HTR-8/SVneo (cell line): ENCODE results near the gene TMPRSS6.

Source experiments
- DNase-seq: peaks from one replicate; pipeline ENCODE4 v3.0.0; 2011; ENCODE audit warnings: low spot score, mixed read lengths; ENCODE audit not compliant: insufficient read length
- FAIRE-seq: peaks from 2 replicates; lab custom pipeline; 2011; peaks lifted over from hg19 to GRCh38; lab: Jason Lieb, UNC

Gene TMPRSS6

DNA sequence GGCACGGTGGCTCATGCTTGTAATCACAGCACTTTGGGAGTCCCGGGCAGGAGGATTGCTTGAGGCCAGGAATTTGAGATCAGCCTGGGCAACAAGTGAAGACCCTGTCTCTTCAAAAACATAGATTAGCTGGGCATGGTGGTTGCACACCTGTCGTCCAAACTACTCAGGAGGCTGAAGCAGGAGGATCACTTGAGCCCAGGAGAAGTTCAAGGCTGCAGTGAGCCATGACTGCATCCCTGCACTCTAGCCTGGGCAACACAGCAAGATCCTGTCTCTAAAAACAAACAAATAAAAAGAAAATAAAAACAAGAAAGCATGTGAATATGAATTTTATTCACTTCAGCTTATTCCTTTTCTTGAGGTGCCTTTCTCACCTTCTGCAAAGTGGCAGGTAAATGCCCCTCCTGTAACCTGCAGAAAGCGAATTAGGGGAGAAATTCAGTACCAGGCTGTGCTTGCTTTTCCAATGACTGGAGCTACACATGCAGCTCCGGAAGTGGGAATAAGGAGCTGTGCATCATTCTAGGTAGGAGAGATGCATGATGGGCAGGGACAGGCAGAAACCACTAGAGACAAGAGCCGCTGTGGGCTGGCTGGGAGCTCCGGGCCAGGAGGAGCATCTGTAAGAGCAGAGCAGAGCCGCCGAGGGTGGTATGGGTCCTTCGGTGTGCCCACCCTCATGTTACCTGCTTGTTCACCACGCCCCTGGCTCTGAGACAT is 72.7 kb downstream of the TMPRSS6 start:
- FAIRE-seq = no peak
- no peak for DNase-seq

DNA sequence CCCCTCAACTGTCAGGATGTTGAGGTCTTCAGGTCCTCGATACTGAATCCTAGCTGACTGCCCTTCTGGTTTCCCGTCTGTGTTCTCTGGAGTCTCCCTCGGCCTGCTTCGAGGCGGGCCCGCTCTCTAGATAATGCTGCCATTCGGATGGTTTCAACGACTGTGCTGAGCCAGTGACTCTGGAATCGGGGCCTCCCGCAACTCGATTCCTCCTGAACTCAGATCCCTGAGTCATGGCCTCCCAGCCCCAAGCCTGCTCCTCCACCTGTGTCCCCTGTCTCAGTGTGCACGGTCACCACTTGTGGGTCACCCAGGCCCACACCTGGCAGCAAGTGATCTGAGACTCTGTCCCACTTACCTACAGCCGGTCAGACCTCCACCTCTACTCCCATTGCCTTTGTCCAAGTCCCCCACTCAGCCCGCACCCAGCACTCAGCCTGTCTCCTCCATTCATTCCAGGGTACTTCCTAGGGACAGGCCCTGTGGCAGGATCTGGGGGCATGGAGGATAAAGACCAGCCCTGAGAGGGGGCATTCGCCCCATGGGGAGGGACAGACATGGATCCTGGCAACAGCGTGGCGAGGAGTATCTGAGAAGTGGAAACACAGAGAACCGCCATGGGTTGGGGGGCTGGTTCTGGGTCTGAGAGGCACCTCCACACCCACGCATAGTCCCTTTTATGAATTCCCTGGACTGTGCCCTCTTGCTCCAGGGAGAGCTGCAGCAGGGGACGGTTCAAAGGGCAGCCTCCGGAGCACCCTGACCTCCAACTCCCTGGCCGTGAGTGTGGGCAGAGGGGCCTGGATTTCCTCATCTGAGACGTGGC is 75.7 kb downstream of the TMPRSS6 start:
- DNase-seq = no peak
- FAIRE-seq = no peak

- no peak for FAIRE-seq
- DNase-seq = no peak
Measured at GRCh38 chr22:37032535-37033460, 76.7 kb downstream of the TMPRSS6 start.

DNA sequence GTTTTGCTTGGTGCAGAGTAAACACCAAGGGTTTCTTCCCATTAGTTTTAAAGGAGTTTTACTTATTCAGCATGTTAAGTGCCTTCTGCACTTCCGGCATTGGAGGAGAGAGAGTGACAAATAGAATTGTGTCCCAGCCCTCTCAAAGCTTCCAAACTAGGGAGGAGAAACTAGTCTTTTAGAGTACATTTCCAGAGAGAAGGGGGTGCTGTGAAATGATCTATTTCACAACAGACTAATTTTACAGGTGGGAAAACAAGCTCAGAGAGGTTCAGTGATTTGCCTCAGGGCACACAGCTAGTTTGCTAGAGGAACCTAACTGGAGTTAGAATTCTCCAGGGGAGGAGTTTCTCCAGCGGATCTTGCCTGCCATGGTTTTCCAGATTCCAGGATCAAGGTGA is 77.4 kb downstream of the TMPRSS6 start:
- FAIRE-seq (no peak), DNase-seq (no peak)

DNA sequence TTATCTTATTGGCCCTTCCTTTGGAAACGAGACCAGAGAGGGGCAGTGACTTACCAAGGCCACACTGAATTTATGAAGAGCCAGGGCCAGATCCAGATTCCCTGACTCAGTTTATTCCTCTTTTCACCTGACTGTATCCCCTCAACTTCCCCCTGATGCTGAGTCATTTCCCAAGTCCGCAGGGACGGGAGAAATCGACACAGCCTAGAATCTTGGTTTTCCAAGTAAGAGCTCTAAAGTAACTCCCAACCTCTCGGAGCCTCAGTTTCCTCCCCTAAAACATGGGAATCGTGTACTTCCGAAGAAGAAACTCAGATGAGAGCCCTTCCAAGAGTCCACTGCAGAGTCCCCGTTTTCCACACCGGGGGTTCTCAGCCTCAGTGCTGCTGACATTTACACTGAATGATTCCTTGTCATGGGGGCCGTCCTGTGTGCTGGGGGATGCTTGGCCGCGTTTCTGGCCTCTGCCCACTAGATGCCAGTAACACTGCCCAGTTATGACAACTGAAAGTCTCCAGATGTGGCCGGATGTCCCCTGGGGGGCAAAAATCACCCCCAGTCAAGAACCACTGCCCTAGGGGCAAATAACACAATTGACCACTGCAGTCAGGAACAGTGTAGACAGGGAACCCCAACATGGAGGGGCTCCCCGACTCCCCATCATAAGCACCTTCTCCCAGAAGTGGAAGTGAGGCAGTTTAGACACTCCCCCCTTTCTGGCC is 78.8 kb downstream of the TMPRSS6 start:
- DNase-seq (no peak), FAIRE-seq (no peak)

DNA sequence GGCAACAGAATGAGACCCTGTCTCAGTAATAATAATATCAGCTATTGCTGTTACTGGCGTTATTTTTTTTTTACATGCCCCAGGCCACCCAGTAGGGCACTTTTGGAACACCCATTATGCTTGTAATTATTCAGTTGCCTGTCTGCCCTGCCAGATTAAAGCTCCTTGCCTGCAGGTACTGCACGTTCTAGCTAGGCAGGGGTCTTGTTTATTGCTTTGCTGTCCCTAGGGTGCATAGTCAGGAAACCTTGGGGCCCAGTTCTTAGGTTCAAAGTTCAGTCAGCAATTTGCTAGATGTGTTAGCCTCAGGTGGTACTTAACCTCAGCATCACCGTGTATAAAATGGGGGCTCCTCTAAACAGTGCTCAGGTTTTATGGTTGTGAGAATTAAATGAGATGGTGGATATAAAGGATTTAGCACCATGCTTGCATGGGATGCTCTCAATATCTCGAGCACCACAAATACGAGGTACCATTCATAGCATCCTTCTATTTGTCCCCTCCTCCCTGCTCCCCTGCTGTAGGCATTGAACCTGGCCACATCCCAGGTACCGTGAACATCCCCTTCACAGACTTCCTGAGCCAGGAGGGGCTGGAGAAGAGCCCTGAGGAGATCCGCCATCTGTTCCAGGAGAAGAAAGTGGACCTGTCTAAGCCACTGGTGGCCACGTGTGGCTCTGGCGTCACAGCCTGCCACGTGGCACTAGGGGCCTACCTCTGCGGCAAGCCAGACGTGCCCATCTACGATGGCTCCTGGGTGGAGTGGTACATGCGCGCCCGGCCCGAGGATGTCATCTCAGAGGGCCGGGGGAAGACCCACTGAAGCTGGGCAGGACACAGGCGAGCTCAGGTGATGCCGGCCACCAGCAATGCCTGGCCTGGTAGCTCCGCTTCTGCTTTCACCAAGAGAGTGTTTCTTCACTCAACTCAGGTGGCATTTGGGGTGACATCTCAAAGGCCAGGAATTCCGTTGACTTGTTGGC is 80.5 kb downstream of the TMPRSS6 start:
- DNase-seq = no peak
- FAIRE-seq = no peak

GRCh38 chr22:37027556-37027955 is 82.0 kb downstream of the TMPRSS6 start:
- FAIRE-seq = no peak
- DNase-seq = no peak

DNA sequence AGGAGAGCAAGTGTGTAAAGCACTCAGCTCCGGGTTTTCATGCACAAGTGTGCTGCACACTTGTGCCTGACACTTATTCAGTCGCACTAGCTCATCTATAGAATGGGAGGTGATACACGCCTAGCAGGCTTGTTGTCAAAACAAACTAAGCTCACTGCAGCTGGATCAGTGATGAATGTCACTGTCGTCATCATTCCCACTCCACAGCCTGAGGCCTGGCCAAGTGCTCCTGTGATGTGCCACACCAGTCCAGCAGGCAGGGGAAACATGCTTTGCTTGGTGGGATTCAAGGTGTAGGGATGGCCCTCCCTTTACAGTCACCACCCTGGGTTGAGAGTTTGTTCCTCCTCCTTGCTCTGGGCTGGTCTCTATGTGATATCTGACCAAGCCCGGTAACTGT is 83.2 kb downstream of the TMPRSS6 start:
- FAIRE-seq (no peak), DNase-seq (no peak)

GRCh38 chr22:37025500-37026070 is 83.9 kb downstream of the TMPRSS6 start:
- no peak for DNase-seq
- FAIRE-seq = no peak

DNA sequence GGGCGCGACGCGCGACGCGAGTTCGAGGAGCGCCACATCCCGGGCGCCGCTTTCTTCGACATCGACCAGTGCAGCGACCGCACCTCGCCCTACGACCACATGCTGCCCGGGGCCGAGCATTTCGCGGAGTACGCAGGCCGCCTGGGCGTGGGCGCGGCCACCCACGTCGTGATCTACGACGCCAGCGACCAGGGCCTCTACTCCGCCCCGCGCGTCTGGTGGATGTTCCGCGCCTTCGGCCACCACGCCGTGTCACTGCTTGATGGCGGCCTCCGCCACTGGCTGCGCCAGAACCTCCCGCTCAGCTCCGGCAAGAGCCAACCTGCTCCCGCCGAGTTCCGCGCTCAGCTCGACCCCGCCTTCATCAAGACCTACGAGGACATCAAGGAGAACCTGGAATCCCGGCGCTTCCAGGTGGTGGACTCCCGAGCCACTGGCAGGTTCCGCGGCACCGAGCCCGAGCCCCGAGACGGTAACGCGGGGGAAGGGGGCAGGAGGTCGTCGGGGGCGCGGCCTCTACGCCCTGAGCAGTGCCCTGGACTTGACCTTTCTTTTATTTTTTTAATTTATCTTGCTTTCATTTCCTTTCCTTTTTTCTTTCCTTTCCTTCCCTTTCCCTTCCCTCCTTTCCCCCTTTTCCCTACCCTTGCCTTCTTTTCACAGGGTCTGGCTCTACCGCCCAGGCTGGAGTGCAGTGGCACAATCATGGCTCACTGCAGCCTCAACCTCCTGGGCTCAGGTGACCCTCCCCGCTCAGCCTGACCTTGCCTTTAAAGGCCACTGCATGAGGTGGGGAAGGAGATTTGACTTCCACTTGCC is 85.0 kb downstream of the TMPRSS6 start:
- no peak for DNase-seq
- no peak for FAIRE-seq

DNA sequence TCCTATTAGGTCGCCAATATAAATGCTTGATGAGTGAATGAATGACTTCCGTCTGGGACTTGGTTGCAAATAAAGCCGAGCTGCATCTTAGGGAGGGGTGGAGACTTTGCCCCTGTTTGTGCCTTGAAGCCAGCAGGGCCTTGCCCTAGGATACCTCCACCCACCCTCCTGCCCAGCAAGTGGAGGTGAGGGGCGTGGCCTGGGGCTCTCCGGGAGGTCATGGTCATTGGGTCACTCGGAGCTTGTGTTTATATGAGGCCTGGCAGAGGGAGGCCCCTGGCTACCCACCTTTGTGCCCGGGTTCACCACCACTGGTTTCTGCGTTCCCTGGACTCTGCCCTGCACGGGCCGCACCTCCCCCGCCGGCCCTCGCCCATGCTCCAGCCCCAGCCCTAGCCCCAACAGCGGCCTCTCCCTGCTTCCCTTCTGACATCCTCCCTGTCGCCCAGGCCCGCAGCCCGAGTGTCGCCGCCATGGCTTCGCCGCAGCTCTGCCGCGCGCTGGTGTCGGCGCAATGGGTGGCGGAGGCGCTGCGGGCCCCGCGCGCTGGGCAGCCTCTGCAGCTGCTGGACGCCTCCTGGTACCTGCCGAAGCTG is 85.7 kb downstream of the TMPRSS6 start:
- FAIRE-seq (no peak), DNase-seq (no peak)

- DNase-seq (no peak), FAIRE-seq (no peak)
Measured at GRCh38 chr22:37022483-37023337, 86.8 kb downstream of the TMPRSS6 start.

- no peak for FAIRE-seq
- DNase-seq = no peak
Measured at GRCh38 chr22:37021710-37022482, 87.6 kb downstream of the TMPRSS6 start.

DNA sequence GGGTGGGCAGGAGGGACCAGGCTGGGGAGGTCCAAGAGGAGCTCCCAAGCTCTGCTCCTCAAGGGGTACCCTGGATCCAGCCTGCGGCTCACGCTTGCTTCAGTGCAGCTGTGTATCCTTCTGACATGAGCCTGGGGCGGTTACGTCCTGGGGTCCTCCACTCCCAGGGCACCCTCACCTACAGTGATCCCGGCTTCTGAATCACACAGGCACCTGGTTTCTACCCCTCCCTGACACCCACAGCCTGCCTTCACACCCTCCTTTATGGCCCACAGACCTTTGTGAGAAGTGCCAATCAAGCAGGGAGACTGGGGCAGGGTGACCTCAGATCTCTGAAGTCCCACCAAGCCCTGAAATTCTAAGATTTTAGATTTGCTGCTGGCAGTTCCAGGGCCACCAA is 88.5 kb downstream of the TMPRSS6 start:
- no peak for DNase-seq
- no peak for FAIRE-seq

- DNase-seq (no peak), FAIRE-seq (no peak)
Measured at GRCh38 chr22:37020192-37020479, 89.4 kb downstream of the TMPRSS6 start.
